DMS53 treated with DMSO at 0.1 percent for 48 hours (cell line): ENCODE results near the gene DDAH2.

Source experiments
- DNase-seq: peaks from one replicate; lab custom pipeline; 2025; ENCODE audit not compliant: unreplicated experiment; lab: John Stamatoyannopoulos, UW

DDAH2 gene

DNA sequence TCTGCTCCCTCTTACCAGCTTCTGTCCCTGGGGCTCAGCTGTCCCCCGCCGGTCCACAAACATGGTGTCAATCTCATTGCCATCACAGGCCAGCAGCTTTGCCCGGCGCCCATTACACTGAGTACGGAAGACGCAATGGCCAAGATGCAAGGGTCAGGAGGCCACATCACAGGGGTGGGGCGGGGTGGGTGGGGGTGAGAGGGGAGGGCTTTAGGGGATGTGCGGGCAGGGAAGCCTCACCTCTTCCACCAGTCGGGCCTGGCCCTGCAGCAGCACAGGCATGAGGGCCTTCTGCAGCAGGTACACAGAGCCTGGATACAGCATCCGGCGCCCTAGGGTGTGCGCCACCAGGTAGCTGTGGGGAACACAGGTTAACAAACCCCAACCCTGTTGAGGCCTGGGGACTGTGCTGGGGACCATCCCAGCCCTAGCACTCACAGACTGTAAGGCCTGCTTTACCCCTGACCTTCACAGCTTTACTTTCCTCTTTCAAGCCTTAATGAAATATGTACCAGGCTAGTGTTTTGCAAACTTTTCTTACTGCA is 37.5 kb downstream of the DDAH2 start:
- no peak for DNase-seq

DNA sequence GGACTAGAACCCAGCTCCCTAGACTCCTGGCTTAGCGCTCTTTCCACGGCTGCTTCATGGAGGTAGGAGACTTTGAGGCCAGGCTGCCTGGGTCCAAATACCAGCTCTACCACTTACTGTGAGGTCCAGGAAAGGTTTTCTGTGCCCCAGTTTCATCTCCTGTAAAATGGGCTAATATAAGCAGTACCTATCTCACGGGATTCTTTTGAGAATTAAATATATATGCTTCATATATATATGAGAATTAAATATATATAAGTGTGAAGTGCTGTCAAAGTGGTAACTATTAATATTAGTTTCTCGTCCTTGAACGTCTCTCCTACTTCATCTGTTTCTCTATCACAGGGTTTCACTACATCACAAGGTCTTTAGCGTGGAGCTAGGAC is 38.0 kb downstream of the DDAH2 start:
- no peak for DNase-seq

DNA sequence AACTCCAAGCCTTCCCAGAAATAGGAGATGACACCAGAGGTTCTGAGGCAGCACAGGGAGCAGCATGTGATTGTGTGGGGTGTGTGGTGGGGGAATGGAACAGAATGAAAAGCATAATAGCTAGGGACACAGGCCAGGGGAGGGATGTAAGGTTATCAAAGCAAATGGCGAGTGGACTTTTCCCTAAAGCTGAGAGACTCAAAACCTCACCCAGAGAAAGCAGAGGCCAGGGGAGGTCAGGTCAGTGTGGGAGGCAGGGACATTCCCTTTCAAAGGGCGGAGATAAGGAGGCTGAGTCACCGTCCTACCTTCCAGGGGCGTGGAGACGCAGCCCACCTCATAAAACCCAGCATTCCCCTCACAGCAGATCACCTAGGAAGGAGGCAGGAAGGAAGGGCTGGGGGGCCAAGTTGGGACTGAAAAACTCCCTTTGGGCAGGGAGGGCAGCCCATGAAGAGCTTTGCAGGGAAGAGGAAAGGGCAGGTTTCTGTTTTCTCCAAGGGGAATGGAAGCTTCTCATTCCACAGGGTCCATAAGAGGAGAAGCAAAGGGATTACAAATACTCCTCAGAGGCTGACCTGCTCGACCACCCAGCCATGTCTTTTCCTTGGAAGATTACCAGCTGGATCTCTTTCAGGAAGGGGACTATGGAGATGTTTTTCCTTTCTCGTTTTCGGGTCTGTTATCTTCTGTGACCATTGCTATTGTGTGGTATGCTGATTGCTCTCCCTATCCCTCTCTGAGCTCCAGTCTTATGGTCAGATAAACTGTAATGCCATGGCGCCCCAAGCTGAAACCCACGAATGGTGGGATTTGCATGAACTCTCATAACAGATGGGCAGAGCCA is 38.6 kb downstream of the DDAH2 start:
- no peak for DNase-seq

DNA sequence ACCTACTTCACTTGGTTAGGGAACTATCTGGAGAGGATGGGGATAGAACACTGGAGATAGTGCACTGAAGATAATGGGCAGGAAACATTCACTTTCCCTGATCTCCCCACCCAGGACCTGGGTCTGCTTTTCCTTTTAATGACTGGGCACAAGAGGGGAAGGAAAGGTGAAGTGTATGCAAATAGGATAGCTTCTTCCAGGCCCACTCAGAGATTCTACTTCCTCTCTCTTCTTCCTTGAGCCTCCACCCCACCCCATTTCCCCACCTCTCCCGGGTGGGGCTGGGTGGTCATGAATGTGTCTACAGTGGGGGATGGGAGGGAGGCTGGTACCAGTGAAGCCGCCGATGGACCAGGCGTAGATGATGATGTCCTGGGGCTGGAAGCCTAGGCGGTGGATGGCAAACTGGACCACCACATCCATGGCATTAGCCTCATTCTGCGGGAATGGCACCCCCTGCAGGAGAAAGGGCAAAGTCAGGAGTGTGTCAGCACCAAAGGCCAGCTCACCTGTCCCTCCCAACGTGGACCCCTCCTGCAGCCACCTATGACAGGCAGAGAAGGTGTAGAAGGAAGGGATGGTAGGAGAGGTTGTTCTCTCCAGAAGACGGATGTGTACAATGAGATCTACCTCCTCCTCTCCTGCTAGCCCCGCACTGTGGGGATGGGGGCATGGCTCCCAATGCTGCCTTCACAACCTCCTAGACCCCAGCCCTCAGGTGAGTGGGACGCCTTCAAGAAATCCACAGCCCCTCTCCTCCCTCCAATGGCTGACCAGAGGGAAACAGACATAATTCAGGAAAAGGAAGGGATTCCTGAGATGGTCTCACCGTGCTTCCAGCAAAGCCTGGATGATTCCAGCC is 39.6 kb downstream of the DDAH2 start:
- DNase-seq: no peak

DNA sequence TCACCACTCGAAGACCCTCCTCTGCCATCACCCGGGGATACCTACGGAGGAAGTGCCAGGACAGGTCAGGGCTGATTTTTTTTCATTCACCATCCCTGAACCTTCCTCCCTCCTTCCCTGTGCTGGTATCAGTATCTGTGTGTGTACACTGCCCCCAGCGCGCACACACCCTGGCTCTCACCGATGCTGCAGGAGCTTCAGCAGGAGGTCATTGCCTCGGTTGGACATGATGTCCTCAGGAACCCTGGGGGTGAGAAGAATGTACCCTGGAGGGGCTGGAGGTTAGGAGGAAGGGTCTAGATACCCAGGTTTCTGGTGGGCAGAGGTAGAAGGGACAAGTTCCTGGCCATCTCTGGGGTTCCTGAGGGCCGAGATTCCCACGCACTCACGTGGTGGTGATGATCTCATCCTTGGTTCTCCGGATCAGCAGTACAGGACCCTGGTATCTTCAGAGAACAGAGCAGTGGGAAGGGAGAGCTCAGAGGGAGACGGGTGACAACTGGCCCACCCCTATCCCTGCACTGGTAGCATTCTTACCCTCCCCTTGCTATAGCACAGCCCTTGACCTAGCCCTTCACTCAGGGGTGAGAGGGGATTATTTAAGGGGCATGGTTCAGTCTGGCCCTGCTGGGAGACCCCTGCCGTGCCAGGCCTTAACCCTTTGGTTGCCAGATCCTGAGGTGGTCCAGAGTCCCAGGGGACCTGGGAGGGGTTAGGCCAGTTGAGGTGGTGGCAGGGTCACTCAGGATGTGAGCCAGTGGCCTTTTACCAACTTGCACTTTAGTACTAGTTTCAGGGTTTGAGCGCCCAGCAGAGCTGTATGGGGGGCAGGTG is 41.0 kb downstream of the DDAH2 start:
- no peak for DNase-seq

DNA sequence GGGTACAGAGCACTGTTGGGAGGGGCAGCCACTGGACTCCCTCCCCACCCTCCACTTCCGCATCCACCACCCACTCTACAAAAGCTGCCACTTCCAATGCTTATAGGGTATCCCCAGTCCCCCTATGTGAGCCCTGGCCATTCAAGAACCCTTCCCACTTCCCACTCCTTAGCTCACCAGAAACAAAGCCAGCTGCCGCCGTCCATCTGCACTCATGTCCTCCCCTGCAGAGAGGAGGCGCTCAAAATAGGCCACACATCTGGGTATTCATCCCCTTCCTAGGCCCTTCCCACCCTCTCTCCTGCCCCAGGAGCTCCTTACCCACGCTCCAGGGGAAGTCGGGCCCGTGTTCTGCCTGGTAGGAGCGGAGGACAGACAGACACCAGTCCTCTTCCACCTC is 41.8 kb downstream of the DDAH2 start:
- no peak for DNase-seq

DNA sequence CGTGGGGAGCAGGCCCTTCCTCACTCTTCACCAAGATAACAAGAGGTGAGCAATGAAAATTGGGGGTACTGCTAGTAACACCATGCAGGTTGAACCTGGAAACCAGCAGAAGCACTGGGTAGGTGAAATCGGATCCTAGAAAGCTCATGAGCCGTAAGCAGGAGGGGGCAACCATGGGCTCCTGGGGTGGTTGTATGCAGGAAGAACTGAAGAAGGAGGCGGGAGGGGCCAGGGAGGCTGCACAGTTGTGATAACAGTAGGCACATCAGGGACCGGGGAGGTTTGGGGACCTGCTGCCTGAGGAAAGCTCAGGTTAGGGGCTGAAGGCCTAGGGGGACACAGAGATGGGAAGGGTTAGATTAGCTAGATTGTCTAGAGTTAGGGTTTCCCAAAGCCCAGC is 42.6 kb downstream of the DDAH2 start:
- no peak for DNase-seq

DNA sequence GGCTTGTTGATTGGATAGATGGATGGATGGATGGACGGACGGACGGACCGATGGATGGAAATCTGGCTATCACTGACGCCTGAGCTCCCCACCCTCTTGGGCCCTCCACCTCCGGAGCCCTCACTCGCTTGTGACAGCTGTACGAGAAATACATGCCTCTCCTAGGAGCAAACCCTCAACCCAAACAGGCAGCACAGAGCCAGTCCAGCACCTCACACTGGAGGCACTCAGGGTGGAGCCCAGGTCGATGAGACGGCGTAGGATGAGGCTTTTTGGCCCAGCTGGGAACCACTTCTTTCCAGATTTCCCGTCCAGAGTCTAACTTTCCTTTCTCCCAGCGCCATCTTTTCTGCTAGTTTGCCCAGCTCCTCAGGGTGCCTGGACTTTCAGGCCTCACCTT is 45.5 kb downstream of the DDAH2 start:
- peak; percentile 8 for DNase-seq

DNA sequence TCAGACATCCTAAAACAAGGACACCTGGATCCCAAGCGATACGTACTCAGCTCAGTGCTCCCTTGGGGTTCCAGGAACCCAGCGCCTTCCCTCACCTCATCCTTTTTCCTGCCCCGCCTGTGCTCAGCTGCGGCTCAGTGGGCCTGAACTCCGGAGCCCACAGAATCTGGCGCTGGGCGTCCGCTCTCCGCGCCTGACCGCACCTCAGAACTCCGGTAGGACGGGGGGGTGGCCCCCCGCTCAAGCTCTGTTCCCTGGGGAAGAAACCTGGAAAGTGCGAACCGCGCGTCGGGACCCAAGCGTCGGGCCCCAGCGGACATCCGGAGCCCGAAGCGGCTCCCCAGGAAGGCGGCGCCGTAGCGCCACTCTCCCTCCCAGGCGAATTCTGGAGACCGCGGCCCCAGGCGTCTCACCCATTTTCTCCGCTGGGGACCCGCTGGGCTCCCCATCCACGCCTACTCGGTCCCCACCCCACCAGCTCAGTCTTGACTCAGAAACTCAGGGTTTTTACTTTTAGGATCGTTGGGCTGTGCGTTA is 47.9 kb downstream of the DDAH2 start:
- DNase-seq: peak; percentile 29

DNA sequence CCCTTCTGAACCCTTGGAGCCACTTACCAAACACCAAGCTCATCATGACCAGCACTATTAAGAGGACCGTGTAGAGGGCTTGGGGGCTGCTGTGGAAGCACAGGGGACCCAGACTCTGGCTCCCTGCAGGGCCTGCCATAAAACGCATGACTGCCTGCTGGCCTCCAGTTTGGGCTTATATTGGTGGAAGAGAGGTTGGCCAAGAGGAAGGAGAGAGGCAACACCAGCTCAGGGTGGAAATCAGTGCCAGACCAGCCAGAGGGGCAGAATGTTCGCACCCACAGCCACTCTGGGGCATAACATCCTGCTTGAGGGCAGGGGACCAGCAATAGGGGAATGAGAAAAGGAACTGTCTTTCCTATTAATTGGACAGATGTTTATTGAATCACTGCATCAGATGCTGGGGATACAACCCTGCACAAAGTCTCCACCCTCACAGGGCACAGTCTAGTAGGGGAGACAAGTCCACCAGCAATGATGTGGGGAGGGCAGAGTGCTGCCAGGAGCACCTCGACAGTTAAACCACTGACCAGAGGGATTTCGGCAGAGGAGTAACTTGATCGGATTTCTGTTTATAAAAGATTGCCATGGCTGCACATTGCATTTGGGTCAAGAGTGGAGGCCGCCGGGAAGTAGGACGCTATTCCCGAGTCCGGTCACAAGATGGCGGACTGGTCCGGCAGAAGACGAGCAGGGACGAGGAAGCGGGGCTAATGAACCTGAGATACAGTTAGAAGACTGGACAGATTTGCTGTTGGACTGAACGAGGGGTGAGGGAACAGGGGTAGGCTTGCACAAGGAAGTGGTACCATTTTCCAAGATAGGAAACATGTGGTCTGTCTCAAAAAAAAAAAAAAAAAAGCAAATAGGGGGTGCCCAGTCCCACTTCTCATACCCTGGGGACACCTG is 48.6 kb downstream of the DDAH2 start, which contains the start of gene LY6G5C:
Gene LY6G5C, minus strand, starts transcription at position 842 of the 909 bp plus-strand sequence. Its CDS starts 694 bp downstream, at position 148.
- DNase-seq: peak; percentile 92

DNA sequence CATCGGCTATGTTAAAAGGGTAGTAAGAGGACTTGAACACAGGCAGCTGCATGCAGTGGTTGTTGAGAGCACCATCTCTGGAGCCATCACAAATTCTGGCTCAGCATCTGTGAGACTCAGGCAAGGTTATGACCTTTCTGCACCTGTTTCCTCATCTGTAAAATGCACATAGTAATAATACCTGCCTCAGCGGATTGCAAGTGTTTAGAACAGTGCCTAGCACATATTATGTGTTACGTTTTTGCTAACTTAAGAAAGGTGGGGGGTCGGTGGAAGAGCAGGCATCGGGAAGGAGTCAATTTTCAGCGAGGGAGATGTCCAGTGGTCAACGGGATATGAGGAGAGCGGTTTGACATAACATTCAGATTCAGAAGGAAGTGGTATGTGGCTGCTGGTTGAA is 51.1 kb downstream of the DDAH2 start:
- no peak for DNase-seq
